ENCODE measurements around the gene HEATR3.

HEATR3 gene

DNA sequence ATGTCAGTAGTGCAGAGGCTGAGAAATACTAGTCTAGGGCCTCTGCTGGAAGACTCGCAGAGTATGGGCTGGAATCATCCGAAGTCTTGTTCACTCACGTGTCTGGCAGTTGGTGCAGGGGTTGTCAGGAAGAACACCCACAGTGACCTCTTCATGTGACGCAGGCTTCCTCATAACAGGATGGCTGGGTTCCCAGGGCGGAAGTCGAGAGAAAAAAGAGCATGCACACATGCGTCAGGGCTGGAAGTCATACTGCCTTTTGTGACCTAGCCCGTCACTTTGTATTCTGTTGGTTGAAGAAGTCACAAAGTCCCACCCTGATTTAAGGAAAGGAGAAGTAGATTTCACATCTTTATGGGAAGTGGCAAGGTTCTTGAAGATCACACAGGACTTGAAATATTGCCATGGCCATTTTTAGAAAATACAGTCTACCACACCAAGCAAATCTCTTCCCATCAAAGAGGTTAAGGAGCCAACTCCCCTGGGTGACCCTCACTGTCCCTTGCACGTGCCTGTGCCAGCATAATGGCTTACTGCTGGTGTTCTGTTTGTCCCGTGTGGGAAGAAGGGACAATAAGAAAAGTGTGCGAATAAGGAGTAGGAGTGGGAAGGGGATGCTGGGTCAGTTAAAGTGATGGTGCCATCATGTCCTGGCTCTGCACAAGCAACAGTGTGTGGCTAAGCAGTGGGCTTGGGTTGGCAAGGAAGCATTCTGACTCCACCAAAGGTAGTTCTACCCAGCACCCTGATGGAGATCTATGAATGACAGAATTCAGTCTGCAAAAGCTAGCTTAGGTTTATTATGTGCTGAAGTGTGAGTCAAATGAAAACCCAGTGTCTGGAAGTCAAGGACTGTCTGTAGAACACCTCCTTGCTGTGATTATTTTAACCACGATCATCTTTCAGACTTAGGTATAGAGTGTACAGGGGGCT is 28.1 kb downstream of the HEATR3 start:
- TF ChIP-seq, protein P1, sequence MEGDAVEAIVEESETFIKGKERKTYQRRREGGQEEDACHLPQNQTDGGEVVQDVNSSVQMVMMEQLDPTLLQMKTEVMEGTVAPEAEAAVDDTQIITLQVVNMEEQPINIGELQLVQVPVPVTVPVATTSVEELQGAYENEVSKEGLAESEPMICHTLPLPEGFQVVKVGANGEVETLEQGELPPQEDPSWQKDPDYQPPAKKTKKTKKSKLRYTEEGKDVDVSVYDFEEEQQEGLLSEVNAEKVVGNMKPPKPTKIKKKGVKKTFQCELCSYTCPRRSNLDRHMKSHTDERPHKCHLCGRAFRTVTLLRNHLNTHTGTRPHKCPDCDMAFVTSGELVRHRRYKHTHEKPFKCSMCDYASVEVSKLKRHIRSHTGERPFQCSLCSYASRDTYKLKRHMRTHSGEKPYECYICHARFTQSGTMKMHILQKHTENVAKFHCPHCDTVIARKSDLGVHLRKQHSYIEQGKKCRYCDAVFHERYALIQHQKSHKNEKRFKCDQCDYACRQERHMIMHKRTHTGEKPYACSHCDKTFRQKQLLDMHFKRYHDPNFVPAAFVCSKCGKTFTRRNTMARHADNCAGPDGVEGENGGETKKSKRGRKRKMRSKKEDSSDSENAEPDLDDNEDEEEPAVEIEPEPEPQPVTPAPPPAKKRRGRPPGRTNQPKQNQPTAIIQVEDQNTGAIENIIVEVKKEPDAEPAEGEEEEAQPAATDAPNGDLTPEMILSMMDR (IDR thresholded peaks at IDR 0.05; ENCODE audit: low read depth, low read length), result no peak
- TF ChIP-seq POLR2A (IDR thresholded peaks at IDR 0.05; ENCODE audit: extremely low read depth, insufficient read length), result no peak
- TF ChIP-seq MYC (IDR thresholded peaks at IDR 0.05; ENCODE audit: low read depth, low read length), result no peak
- TF ChIP-seq, protein P2, sequence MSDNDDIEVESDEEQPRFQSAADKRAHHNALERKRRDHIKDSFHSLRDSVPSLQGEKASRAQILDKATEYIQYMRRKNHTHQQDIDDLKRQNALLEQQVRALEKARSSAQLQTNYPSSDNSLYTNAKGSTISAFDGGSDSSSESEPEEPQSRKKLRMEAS (IDR thresholded peaks at IDR 0.05; ENCODE audit: low read depth, low read length), result no peak
- peak; percentile 21 for DNase-seq (ENCODE audit: low read depth)
- H3K4me3 ChIP-seq (ENCODE audit: low read depth, low read length), result no peak overlapping the region

DNA sequence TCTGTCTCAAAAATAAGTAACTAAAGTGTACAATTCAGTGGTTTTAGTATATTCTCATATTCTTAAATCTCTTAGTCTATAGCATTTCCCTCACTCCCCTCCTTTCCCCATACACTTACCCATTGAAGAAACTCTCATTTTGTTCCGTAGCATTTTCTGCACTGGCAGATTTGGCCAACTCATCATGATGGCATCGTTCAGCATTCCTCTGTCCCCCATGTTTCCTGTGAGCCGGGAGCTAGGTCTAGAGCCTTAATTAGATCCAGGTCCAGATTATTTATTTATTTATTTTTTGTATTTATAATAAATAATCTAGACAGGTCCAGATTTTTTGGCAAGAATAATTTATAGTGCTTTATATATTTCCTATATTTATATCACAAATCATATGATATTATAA is 31.0 kb downstream of the HEATR3 start:
- no peak for DNase-seq (ENCODE audit: low read depth)
- TF ChIP-seq, protein P1 (IDR thresholded peaks at IDR 0.05; ENCODE audit: low read depth, low read length), result no peak
- TF ChIP-seq, protein P2 (IDR thresholded peaks at IDR 0.05; ENCODE audit: low read depth, low read length), result no peak
- no peak overlapping the region for H3K4me3 ChIP-seq (ENCODE audit: low read depth, low read length)

DNA sequence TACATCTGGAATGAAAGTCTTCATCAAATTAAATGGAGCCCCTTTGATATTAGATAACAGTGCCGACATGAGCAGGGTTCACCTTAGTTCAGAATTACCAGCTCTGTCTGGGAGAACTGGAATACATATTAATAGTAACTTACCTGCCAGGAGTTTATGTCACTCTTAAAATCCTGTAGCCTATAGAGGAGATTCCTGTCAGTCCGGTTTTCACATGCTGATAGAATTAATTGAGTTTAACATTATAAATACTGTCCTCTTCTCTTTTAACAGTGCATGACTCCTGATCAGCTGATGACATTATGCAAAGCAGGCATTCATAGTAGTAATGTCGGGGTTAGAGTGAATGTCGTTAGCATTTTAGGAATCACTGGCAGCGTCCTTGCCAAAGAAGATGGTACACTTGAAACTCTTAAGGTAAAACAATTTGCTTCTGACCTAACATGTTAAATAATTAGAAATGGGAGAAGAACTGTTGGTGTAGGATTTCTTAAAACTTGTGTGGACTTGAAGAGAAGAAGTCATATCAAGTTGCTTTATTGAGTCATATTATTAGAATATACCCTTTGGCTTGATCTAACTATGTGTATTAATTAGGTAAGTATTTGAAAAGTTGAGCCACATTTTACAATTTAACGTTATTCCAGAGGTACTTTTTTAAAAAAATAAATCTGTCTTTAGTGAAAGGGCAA is 34.3 kb downstream of the HEATR3 start:
- TF ChIP-seq, protein P1 (IDR thresholded peaks at IDR 0.05; ENCODE audit: low read depth, low read length), result no peak
- TF ChIP-seq, protein P2 (IDR thresholded peaks at IDR 0.05; ENCODE audit: low read depth, low read length), result no peak
- TF ChIP-seq POLR2A (IDR thresholded peaks at IDR 0.05; ENCODE audit: extremely low read depth, insufficient read length) (no peak), MYC (IDR thresholded peaks at IDR 0.05; ENCODE audit: low read depth, low read length) (no peak)
- DNase-seq (ENCODE audit: low read depth), result no peak
- H3K4me3 ChIP-seq (ENCODE audit: low read depth, low read length), result no peak overlapping the region

DNA sequence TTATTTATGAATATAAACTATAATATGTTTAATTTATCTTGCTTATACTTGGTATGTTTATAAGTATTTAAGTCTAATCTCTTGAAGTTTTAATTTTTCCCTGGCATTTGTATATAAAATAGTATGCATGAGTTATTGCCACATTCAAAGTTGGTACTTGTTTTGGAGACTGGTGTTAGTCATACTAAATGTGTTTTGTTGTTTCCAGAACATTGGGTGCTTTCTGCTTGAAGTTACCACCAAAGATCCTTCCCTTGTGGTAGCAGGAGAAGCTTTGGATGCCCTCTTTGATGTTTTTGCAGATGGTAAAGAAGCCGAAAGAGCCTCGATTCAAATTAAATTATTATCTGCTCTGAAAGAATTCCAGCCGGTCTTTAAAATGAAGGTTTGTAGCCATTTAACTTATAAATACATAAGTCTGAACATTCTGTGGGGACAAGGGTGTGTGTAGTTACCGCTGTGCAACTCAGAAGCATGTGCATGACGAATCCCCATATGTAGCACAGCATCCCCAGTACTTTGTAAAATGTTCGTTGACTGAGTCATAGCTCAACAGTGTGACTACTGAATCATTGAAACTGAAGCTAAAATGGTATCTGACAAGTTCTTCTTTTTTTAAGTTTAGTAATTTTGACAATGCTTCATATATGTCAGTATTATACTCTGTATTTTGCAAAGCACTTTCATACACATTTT is 36.4 kb downstream of the HEATR3 start:
- no peak overlapping the region for H3K4me3 ChIP-seq (ENCODE audit: low read depth, low read length)
- DNase-seq (ENCODE audit: low read depth), result no peak
- TF ChIP-seq MYC (IDR thresholded peaks at IDR 0.05; ENCODE audit: low read depth, low read length) (no peak), POLR2A (IDR thresholded peaks at IDR 0.05; ENCODE audit: extremely low read depth, insufficient read length) (no peak)
- TF ChIP-seq, protein P2 (IDR thresholded peaks at IDR 0.05; ENCODE audit: low read depth, low read length), result no peak
- TF ChIP-seq, protein P1 (IDR thresholded peaks at IDR 0.05; ENCODE audit: low read depth, low read length), result no peak

DNA sequence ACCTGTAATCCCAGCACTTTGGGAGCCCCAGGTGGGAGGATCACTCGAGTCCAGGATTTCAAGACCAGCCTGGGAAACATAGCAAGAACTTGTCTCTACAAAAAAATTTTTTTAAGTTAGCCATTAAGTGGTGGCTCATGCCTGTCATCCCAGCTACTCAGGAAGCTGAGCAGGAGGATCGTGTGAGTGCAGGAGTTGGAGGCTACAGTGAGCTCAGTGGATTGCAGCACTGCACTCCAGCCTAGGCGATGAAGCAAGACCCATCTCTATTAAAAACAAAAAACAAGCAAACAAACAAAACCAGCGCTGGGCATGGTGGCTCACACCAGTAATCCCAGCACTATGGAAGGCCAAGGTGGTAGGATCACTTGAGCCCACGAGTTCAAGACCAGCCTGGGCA is 38.0 kb downstream of the HEATR3 start:
- DNase-seq (ENCODE audit: low read depth), result peak; percentile 35
- TF ChIP-seq, protein P1 (IDR thresholded peaks at IDR 0.05; ENCODE audit: low read depth, low read length), result no peak
- no peak for TF ChIP-seq MYC (IDR thresholded peaks at IDR 0.05; ENCODE audit: low read depth, low read length)
- TF ChIP-seq, protein P2 (IDR thresholded peaks at IDR 0.05; ENCODE audit: low read depth, low read length), result no peak
- TF ChIP-seq POLR2A (IDR thresholded peaks at IDR 0.05; ENCODE audit: extremely low read depth, insufficient read length), result no peak
- H3K4me3 ChIP-seq (ENCODE audit: low read depth, low read length), result no peak overlapping the region

All from NB4 (cell line).